Right lobe of liver (tissue), 6 donors: ENCODE data around the gene NCAPD3. TPM values are rescaled to one million over a fixed set of nuclear protein-coding genes. Genes with fewer than 3 reads are reported as not detected.

Experiments used
- ATAC-seq, 4 donors: fragments of 200-7000 bp; cut with Tn5 transposase; one replicate each; pipeline ENCODE4 v1.9.1; 2020; ENCODE audit warnings: mild to moderate bottlenecking in 4 of 4, moderate library complexity in 4 of 4
- DNase-seq, 3 donors: peaks; one replicate each; pipeline ENCODE4 v3.0.0-alpha.2; 2020
- H3K27ac ChIP-seq, 3 donors: fragments of 200-600 bp; one replicate each; pipeline ENCODE4 v1.8.0; 2022
- H3K27me3 ChIP-seq, 2 donors: fragments of 200-600 bp; one replicate each; pipeline ENCODE4 v1.8.0; 2022
- H3K36me3 ChIP-seq, 4 donors: fragments of 200-600 bp; sonication (generic) in 1 of 4; one replicate each; pipeline versions ENCODE4 v1.5.1 to v1.8.0; 2017 to 2022; ENCODE audit warnings: control low read depth in 1 of 4
- H3K4me1 ChIP-seq, 4 donors: fragments of 200-600 bp; sonication (generic) in 1 of 4; one replicate each; pipeline versions ENCODE4 v1.5.1 to v1.8.0; 2017 to 2022; ENCODE audit warnings: control low read depth in 1 of 4
- H3K4me3 ChIP-seq, 3 donors: fragments of 200-600 bp; one replicate each; pipeline ENCODE4 v1.8.0; 2022
- H3K9me3 ChIP-seq, 4 donors: fragments of 200-600 bp; sonication (generic) in 1 of 4; one replicate each; pipeline versions ENCODE4 v1.5.1 to v1.8.0; 2017 to 2022; ENCODE audit warnings: control low read depth in 1 of 4
- CTCF ChIP-seq, 4 donors: fragments of 200-600 bp in 3 of 4; fragments of 450-650 bp in 1 of 4; IDR thresholded peaks; one replicate each; pipeline versions ENCODE4 v1.5.1 to v1.8.0; 2016 to 2022; ENCODE audit warnings: antibody characterized with exemption in 4 of 4, mild to moderate bottlenecking in 2 of 4
- POLR2A ChIP-seq: fragments of 450-650 bp; IDR thresholded peaks from one replicate; pipeline ENCODE4 v1.6.1; 2017; ENCODE audit warnings: antibody characterized with exemption, mild to moderate bottlenecking
- whole genome bisulfite sequencing: methylation state at CpG from one replicate; pipeline ENCODE4 v1.1.6; 2018; ENCODE audit warnings: low coverage, low lambda C conversion rate; ENCODE audit not compliant: insufficient coverage; ENCODE audit errors: missing lambda C conversion rate; 5-methylcytosine and 5-hydroxymethylcytosine counted together
- intact Hi-C, 2 donors: fragments of 100-400 bp; cut with DNase I; formaldehyde crosslinking; loops; one replicate each; pipeline versions ENCODE4 v1.11.2 to v1.14.1; 2022
- total RNA-seq, 6 experiments: library from RNA; depleted of rRNA in 2 of 6; stranded (reverse); fragments of >200 nt in 2 of 6; fragmentation: NEBNext Ultra II Directional in 3 of 6; extraction: Animal tissue kit (Norgen Biotek cat#: 25700) in 3 of 6; gene quantifications; one replicate each; pipeline versions ENCODE4 v1.1.0 to v1.2.4, GENCODE V29; 2016 to 2023
- donor health status: DM: no; HTN: yes; CAD: no.
- donor health status: DM: no; HTN: no; CAD: no.
- donor health status: DM: no; HTN: no; CAD: no.
- donor health status: DM: no; HTN: yes; CAD: no.
- donor health status: DM: no; HTN: yes; CAD: no.

NCAPD3 gene
- total RNA-seq, 6 experiments from 2014 or later = 11.9 to 21.8 (median 15.5) TPM

GRCh38 chr11:134215836-134216235 is 7.9 kb downstream of the NCAPD3 start:
- no peak overlapping the region for H3K27ac ChIP-seq
- H3K9me3 ChIP-seq = no peaks in the 10 kb centered on the region
- peaks cover 0 to 32% (median 0%) of the 10 kb centered on the region in 4 donors for H3K36me3 ChIP-seq
- no peak for ATAC-seq
- WGBS = 95% methylated on average over 7 of the region's 7 CpGs
- intact Hi-C loops = no loop called here
- no peaks in the 10 kb centered on the region for H3K27me3 ChIP-seq
- TF ChIP-seq CTCF (IDR thresholded peaks at IDR 0.05) (no peak), POLR2A (no peak)
- no peak overlapping the region for H3K4me3 ChIP-seq
- DNase-seq = no peak
- H3K4me1 ChIP-seq = no peaks in the 10 kb centered on the region

GRCh38 chr11:134207538-134208239 is 16.1 kb downstream of the NCAPD3 start:
- ATAC-seq = peak in 2 of 4 donors; percentile 51 to 57
- no peaks in the 10 kb centered on the region for H3K9me3 ChIP-seq

GRCh38 chr11:134206185-134206584 is 17.6 kb downstream of the NCAPD3 start:
- intact Hi-C loops = no loop called here
- 91% methylated on average over 2 of the region's 5 CpGs for WGBS
- Histone ChIP-seq H3K27ac (no peak overlapping the region), H3K9me3 (no peaks in the 10 kb centered on the region), H3K36me3 (peaks cover 0 to 77% (median 27%) of the 10 kb centered on the region in 4 donors), H3K27me3 (no peaks in the 10 kb centered on the region), H3K4me1 (no peaks in the 10 kb centered on the region), H3K4me3 (no peak overlapping the region)
- no peak for TF ChIP-seq CTCF (IDR thresholded peaks at IDR 0.05)
- TF ChIP-seq POLR2A = no peak
- no peak for ATAC-seq
- DNase-seq = no peak

More at GRCh38 chr11:134207538-134208239, 16.1 kb downstream of the NCAPD3 start:
- WGBS = 66% methylated on average over 11 of the region's 16 CpGs
- Histone ChIP-seq H3K4me3 (no peak overlapping the region), H3K36me3 (peaks cover 0 to 66% (median 25%) of the 10 kb centered on the region in 4 donors), H3K4me1 (no peaks in the 10 kb centered on the region), H3K27ac (no peak overlapping the region), H3K27me3 (no peaks in the 10 kb centered on the region)
- DNase-seq = peak in 2 of 3 donors; percentile 51 to 54
- intact Hi-C loops = no loop called here
- TF ChIP-seq CTCF (IDR thresholded peaks at IDR 0.05) (peak; percentile 65 to 81 (median 78)), POLR2A (no peak)

GRCh38 chr11:134205729-134206128 is 18.0 kb downstream of the NCAPD3 start:
- intact Hi-C loops = no loop called here
- Histone ChIP-seq H3K27me3 (no peaks in the 10 kb centered on the region), H3K36me3 (peaks cover 0 to 79% (median 27%) of the 10 kb centered on the region in 4 donors), H3K27ac (no peak overlapping the region), H3K9me3 (no peaks in the 10 kb centered on the region), H3K4me3 (no peak overlapping the region), H3K4me1 (no peaks in the 10 kb centered on the region)
- TF ChIP-seq CTCF (IDR thresholded peaks at IDR 0.05) (no peak), POLR2A (no peak)
- DNase-seq = no peak
- ATAC-seq = no peak
- 96% methylated on average over 9 of the region's 9 CpGs for WGBS
